ENCODE data around the gene WDFY4. TPM values are rescaled to one million over a fixed set of nuclear protein-coding genes. Genes with fewer than 3 reads are reported as not detected.

Gene WDFY4
- total RNA-seq, 6 experiments from 2014 or later, result not detected

DNA sequence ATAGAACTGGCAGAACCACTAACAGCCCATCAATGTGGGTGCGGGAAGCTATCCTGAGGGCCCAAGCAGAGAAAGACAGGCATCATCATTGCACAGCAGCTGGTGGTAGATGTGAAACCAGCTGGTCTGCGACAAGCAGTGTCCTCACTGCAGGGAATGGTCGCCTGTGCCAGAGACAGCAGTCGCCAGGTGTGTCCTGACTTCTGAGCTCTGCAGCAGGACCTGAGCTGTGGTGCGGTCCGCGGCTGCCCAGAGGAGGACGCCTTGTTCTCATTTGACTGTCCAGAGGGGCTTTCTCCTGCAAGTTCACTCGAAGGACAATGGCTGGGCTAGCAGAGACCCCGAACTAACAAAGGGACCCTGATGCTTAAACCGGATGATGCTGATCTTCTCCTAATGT lies 157.6 kb downstream of the WDFY4 start:
- H3K36me3 Mint-ChIP-seq (ENCODE audit: low read depth), result no peaks in the 10 kb centered on the region
- DNase-seq, result no peak
- no peak overlapping the region for H3K4me3 Mint-ChIP-seq
- no peak overlapping the region for H3K27ac Mint-ChIP-seq
- no peaks in the 10 kb centered on the region for H3K9me3 Mint-ChIP-seq
- peaks cover 27% of the 10 kb centered on the region for H3K27me3 Mint-ChIP-seq (ENCODE audit: insufficient read depth)
- H3K4me1 Mint-ChIP-seq (ENCODE audit: low read depth), result no peaks in the 10 kb centered on the region
- TF ChIP-seq, protein P1, sequence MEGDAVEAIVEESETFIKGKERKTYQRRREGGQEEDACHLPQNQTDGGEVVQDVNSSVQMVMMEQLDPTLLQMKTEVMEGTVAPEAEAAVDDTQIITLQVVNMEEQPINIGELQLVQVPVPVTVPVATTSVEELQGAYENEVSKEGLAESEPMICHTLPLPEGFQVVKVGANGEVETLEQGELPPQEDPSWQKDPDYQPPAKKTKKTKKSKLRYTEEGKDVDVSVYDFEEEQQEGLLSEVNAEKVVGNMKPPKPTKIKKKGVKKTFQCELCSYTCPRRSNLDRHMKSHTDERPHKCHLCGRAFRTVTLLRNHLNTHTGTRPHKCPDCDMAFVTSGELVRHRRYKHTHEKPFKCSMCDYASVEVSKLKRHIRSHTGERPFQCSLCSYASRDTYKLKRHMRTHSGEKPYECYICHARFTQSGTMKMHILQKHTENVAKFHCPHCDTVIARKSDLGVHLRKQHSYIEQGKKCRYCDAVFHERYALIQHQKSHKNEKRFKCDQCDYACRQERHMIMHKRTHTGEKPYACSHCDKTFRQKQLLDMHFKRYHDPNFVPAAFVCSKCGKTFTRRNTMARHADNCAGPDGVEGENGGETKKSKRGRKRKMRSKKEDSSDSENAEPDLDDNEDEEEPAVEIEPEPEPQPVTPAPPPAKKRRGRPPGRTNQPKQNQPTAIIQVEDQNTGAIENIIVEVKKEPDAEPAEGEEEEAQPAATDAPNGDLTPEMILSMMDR (IDR thresholded peaks at IDR 0.05), result no peak

DNA sequence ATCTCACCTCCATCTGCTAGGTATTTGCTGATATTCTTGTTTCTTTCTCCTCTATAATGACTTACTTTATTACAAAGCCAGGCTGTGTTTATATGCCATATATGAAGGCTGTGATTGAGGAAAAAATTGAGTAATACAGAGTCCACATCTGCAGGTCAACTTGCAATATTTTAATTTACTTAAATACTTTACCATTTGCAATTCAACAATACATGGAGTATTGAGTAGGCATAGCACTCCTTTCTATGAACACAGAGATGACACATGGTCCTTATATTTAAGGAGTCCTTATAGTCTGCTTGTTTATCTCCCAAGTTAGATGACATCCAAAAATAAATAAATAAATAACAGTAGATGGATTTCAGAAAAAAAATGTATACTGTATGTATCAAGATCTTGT lies 158.5 kb downstream of the WDFY4 start:
- H3K36me3 Mint-ChIP-seq (ENCODE audit: low read depth), result no peaks in the 10 kb centered on the region
- no peaks in the 10 kb centered on the region for H3K9me3 Mint-ChIP-seq
- H3K27ac Mint-ChIP-seq, result no peak overlapping the region
- TF ChIP-seq, protein P1 (IDR thresholded peaks at IDR 0.05), result no peak
- DNase-seq, result no peak
- H3K4me1 Mint-ChIP-seq (ENCODE audit: low read depth), result no peaks in the 10 kb centered on the region
- H3K4me3 Mint-ChIP-seq, result no peak overlapping the region
- H3K27me3 Mint-ChIP-seq (ENCODE audit: insufficient read depth), result peaks cover 21% of the 10 kb centered on the region

DNA sequence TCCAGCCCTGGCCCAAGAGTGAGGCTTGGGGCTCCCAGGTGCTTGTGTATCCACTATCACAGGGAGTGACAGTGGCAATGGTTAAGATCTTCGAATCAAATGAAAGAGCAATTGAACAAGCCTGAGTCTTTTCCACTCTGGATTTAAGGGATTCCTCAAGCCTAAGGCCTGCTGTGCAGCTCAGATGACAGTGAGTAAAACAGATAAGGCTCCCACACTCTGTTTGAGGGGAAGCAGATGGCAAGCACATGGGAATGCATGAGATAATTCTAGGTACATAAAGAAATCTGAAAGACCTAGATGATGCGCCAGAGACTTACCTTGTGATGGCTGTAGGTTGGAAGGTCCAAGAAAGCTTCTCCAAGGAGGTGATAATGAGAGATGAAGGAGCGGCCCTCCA lies 159.9 kb downstream of the WDFY4 start:
- H3K9me3 Mint-ChIP-seq, result no peaks in the 10 kb centered on the region

DNA sequence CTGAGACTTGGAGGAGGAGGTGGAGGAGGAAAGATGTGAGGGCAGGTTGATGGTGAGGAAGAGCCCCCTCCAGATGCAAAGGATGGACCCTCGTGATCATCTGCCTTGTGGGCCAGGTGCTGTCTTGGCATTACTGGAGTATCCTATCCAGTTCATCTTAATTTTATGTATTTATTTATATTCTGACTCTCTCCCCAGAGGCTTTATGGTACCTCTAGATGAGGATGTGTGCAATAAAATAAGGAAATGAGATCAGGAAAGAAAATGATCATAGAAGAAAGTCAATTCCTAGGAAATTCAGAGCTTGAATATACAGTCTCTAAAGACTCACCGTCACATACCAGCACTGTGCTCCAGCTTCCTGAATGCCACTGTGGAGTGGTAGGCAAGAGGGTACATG lies 160.8 kb downstream of the WDFY4 start:
- Mint-ChIP-seq H3K27ac (no peak overlapping the region), H3K9me3 (no peaks in the 10 kb centered on the region), H3K27me3 (ENCODE audit: insufficient read depth) (peaks cover 27% of the 10 kb centered on the region), H3K4me3 (no peak overlapping the region), H3K4me1 (ENCODE audit: low read depth) (no peaks in the 10 kb centered on the region), H3K36me3 (ENCODE audit: low read depth) (no peaks in the 10 kb centered on the region)
- TF ChIP-seq, protein P1 (IDR thresholded peaks at IDR 0.05), result no peak
- DNase-seq, result no peak

More for the DNA sequence above, 159.9 kb downstream of the WDFY4 start:
- H3K27ac Mint-ChIP-seq, result no peak overlapping the region
- DNase-seq, result no peak
- H3K4me3 Mint-ChIP-seq, result no peak overlapping the region
- no peaks in the 10 kb centered on the region for H3K4me1 Mint-ChIP-seq (ENCODE audit: low read depth)
- H3K36me3 Mint-ChIP-seq (ENCODE audit: low read depth), result no peaks in the 10 kb centered on the region
- peaks cover 27% of the 10 kb centered on the region for H3K27me3 Mint-ChIP-seq (ENCODE audit: insufficient read depth)
- TF ChIP-seq, protein P1 (IDR thresholded peaks at IDR 0.05), result no peak

DNA sequence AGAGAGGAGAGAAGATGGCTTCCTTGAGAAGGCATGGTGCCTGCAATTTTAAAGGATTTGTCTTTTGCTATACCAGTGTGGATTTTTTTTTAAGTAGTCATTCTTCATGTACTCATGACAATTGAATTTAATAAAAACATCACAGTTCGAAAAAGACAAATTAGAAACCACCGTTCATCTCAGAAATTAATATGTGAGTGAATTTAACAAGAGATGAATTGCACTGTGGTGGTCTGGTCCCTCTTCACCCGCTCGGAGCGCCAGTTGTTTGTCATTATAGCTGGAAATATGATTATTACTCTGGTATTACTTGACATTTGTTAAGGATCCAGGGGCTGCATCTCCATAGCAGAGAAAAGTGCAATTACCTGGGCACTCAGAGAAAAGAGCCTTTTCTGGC lies 163.0 kb downstream of the WDFY4 start:
- H3K27me3 Mint-ChIP-seq (ENCODE audit: insufficient read depth), result peaks cover 33% of the 10 kb centered on the region
- H3K27ac Mint-ChIP-seq, result no peak overlapping the region
- DNase-seq, result no peak
- no peaks in the 10 kb centered on the region for H3K4me1 Mint-ChIP-seq (ENCODE audit: low read depth)
- no peaks in the 10 kb centered on the region for H3K36me3 Mint-ChIP-seq (ENCODE audit: low read depth)
- no peaks in the 10 kb centered on the region for H3K9me3 Mint-ChIP-seq
- TF ChIP-seq, protein P1 (IDR thresholded peaks at IDR 0.05), result no peak
- no peak overlapping the region for H3K4me3 Mint-ChIP-seq

DNA sequence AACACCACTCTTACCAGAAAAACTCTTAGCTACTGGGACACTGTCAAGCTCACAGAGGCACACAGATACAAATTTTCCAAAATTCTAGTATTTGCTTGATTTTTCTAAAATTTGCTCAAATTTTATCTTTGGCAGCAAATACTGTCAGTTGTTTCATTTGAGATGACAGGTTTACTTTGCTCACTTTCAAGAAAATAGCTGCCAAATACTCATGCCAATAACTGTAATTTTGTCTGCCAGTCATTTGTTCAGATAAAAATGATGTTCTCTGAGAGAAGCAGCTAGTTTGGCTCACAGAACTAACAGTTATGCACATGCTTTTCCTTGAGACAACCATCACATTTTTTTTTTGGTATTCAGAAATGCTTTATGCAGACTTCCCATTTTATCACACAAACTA lies 172.2 kb downstream of the WDFY4 start:
- Mint-ChIP-seq H3K27me3 (ENCODE audit: insufficient read depth) (peaks cover 19% of the 10 kb centered on the region), H3K9me3 (no peaks in the 10 kb centered on the region), H3K36me3 (ENCODE audit: low read depth) (no peaks in the 10 kb centered on the region), H3K4me1 (ENCODE audit: low read depth) (no peaks in the 10 kb centered on the region), H3K27ac (no peak overlapping the region), H3K4me3 (no peak overlapping the region)
- TF ChIP-seq, protein P1 (IDR thresholded peaks at IDR 0.05), result no peak
- DNase-seq, result no peak
